ENCODE data around the gene GZMA.

GRCh38 chr5:55104036-55104772 is 1.8 kb downstream of the GZMA start:
- no peak for TF ChIP-seq EZH2 (IDR thresholded peaks at IDR 0.05; ENCODE audit: insufficient read depth, poor library complexity, severe bottlenecking)
- TF ChIP-seq EZH2phosphoT487 (IDR thresholded peaks at IDR 0.05; ENCODE audit: insufficient read depth, low read depth) = no peak

Measured in GM23248 (cell line).